Epithelial cell of esophagus (primary cell): ENCODE measurements around the gene POU6F1.

Experiments used
- DNase-seq: peaks from one replicate; pipeline ENCODE4 v3.0.0; 2010; ENCODE audit warnings: low read depth
- H3K4me3 ChIP-seq: 2 replicates; pipeline ENCODE4 v1.5.1; 2011; ENCODE audit warnings: mild to moderate bottlenecking, low read length, control low read depth
- TF ChIP-seq, protein P1 (sequence below): IDR thresholded peaks from 2 replicates; pipeline ENCODE4 v1.5.1; 2011; ENCODE audit warnings: low read depth, mild to moderate bottlenecking, low read length, control low read depth, inconsistent platforms; ENCODE audit not compliant: insufficient read depth; ENCODE audit errors: missing control alignments

The POU6F1 gene

DNA sequence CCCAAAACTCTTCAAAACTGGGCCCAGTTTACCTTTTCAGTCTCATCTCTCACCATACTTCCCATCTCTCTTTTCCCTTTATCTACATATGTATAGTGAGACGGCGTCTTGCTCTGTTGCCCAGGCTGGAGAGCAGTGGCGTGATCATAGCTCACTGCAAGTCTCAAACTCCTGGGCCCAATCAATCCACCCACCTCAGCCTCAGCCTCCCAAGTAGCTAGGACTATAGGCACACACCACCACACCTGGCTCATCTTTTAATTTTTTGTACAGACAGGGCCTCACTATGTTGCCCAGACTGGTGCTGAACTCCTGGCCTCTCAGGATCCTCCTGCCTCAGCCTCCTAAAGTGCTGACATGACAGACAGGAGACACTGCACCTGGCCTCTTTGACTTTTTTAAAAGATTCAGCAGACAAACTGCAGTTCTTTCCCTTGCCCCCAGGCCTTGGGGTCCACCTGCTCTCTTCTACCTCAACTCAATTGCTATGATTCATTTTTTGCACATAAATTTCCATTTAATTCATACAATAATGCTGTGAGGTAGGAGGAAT is 78.5 kb downstream of the POU6F1 start:
- H3K4me3 ChIP-seq, result no peak overlapping the region
- DNase-seq, result no peak
- TF ChIP-seq, protein P1, sequence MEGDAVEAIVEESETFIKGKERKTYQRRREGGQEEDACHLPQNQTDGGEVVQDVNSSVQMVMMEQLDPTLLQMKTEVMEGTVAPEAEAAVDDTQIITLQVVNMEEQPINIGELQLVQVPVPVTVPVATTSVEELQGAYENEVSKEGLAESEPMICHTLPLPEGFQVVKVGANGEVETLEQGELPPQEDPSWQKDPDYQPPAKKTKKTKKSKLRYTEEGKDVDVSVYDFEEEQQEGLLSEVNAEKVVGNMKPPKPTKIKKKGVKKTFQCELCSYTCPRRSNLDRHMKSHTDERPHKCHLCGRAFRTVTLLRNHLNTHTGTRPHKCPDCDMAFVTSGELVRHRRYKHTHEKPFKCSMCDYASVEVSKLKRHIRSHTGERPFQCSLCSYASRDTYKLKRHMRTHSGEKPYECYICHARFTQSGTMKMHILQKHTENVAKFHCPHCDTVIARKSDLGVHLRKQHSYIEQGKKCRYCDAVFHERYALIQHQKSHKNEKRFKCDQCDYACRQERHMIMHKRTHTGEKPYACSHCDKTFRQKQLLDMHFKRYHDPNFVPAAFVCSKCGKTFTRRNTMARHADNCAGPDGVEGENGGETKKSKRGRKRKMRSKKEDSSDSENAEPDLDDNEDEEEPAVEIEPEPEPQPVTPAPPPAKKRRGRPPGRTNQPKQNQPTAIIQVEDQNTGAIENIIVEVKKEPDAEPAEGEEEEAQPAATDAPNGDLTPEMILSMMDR, result no peak
